Measurements from ENCODE around the gene PDK1.

Gene PDK1

DNA sequence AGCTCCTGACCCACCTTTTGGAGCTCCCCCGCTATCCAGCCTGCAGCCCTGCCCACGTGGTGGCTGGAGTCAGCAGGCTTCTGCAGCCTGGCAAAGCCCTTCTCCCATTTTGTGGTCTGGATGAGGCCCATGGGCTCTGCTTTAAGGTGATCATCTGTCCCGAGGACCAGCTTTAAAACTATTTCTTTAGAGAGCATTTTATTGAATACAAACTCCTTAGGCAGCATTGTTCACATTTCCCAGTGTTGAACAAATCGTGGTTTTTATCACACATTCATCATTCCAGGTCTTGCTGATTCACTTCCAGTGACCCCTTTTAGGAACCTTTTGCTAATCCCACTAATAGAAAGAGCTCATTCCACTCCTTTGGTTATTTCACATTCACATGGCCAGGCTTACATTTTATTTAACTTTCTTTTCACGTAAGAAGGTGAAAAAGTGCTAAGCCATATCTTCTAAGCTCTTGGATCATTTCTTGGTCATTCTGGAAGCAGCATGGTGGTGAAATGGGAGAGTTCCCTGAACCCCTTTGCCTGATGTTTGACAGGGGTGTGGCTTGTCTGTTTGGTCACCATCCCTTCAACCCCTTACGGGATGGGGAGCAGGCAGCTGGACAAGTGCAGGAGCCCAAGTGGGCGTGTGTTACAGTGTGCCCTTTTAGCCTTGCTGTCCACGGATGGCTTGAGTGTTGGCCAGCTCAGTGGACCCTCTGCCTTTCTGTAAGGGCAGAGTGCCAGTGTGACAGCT, 99.4 kb downstream of the PDK1 start:
- no peak for DNase-seq

DNA sequence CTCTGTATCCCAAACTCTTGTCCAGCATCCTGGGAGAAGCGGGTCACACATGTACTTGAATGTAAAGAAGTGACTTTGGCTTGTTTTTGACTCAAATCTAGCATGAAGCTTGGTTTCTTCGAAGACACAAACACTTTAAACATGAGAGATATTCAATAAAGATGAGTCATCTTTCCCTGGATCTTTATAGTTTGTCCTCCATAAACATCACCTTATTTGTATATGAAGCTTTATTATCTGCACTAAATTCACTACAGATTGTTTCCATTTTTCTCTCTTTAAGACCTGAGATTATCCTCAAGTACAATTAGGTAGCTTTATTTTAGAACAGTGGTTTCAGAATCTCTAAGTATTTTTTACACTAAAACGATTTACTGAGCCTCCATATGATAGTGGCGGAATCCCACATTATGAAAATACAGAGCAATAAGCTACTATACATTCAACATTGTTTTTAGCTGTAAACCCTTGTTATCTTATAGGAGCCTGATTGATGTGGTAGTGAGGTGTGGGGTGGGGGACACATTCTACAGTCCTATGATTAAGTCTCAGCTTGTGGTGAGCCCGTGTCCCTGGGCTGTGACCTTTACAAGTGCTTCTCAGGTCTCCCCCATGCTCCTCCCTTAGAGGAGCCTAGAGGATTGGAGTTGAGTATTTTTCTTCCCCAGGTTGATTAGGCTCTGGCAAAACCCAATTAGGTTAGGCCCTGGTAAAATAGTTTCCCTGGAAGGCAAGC, 100.1 kb downstream of the PDK1 start:
- DNase-seq: no peak

Measured in activated CD4-positive, alpha-beta T cell treated with anti-CD3 and anti-CD28 coated beads, Interleukin-2, amount 50 U/mL, for 1 hour (primary cell).